Fibroblast of mammary gland (primary cell): ENCODE measurements around the gene CCSAP.

ENCODE experiments used
- DNase-seq: peaks from one replicate; pipeline ENCODE4 v3.0.0-alpha.2; 2010; ENCODE audit warnings: low read depth
- H3K4me3 ChIP-seq: 2 replicates; pipeline ENCODE4 v1.5.1; 2011; ENCODE audit warnings: low read depth, mild to moderate bottlenecking, low read length, moderate library complexity; ENCODE audit not compliant: control insufficient read depth
- CTCF ChIP-seq: conservative IDR thresholded peaks from 2 replicates; pipeline ENCODE4 v1.5.1; 2011; ENCODE audit warnings: low read depth, low read length, inconsistent platforms; ENCODE audit not compliant: control insufficient read depth, insufficient read depth

Gene CCSAP

GRCh38 chr1:229376521-229376920 lies 33.7 kb upstream of the CCSAP start:
- no peak for DNase-seq
- H3K4me3 ChIP-seq, result no peak overlapping the region
- TF ChIP-seq CTCF, result no peak

GRCh38 chr1:229374485-229374884 lies 31.6 kb upstream of the CCSAP start:
- TF ChIP-seq CTCF, result no peak

GRCh38 chr1:229373395-229373794 lies 30.5 kb upstream of the CCSAP start:
- no peak overlapping the region for H3K4me3 ChIP-seq
- DNase-seq, result no peak
- TF ChIP-seq CTCF, result no peak

More at GRCh38 chr1:229374485-229374884, 31.6 kb upstream of the CCSAP start:
- no peak overlapping the region for H3K4me3 ChIP-seq
- DNase-seq, result no peak

GRCh38 chr1:229372251-229372650 lies 29.4 kb upstream of the CCSAP start:
- TF ChIP-seq CTCF, result no peak
- no peak for DNase-seq
- H3K4me3 ChIP-seq, result no peak overlapping the region

GRCh38 chr1:229371624-229372023 lies 28.8 kb upstream of the CCSAP start:
- no peak for DNase-seq
- TF ChIP-seq CTCF, result no peak
- H3K4me3 ChIP-seq, result no peak overlapping the region

- TF ChIP-seq CTCF, result no peak
- H3K4me3 ChIP-seq, result no peak overlapping the region
- DNase-seq, result no peak
Observed at GRCh38 chr1:229370601-229371021, 27.8 kb upstream of the CCSAP start.

- DNase-seq, result no peak
- no peak for TF ChIP-seq CTCF
Observed at GRCh38 chr1:229368347-229368746, 25.5 kb upstream of the CCSAP start.

More at GRCh38 chr1:229368347-229368746, 25.5 kb upstream of the CCSAP start:
- no peak overlapping the region for H3K4me3 ChIP-seq
